Mesodermal cell (in vitro differentiated cells): ENCODE measurements around the gene NPS.

Experiments
- H3K27ac ChIP-seq: 2 replicates; pipeline ENCODE4 v1.7.0; 2013; ENCODE audit warnings: mild to moderate bottlenecking, low read depth, low read length, moderate library complexity; ENCODE audit not compliant: severe bottlenecking
- H3K36me3 ChIP-seq: 2 replicates; pipeline ENCODE4 v1.7.1; 2013; ENCODE audit warnings: mild to moderate bottlenecking, low read length, moderate library complexity; ENCODE audit not compliant: control insufficient read depth, insufficient read depth
- H3K4me1 ChIP-seq: one replicate; pipeline ENCODE4 v1.7.1; 2013; ENCODE audit warnings: mild to moderate bottlenecking, low read length; ENCODE audit not compliant: insufficient read depth, control insufficient read depth, poor library complexity, severe bottlenecking
- H3K4me3 ChIP-seq: 2 replicates; pipeline ENCODE4 v1.7.0; 2013; ENCODE audit warnings: low read length, control low read depth, mild to moderate bottlenecking; ENCODE audit not compliant: insufficient read depth, poor library complexity, severe bottlenecking; ENCODE audit errors: extremely low read depth
- H3K9me3 ChIP-seq: 2 replicates; pipeline ENCODE4 v1.7.1; 2013; ENCODE audit warnings: mild to moderate bottlenecking, low read length, moderate library complexity; ENCODE audit not compliant: control insufficient read depth
- WGBS, 2 experiments: methylation state at CpG; one replicate each; pipeline ENCODE4 v1.1.5; 2013; ENCODE audit warnings: missing lambda C conversion rate in 2 of 2; ENCODE audit not compliant: insufficient coverage in 2 of 2; 5-methylcytosine and 5-hydroxymethylcytosine counted together

The NPS gene

DNA sequence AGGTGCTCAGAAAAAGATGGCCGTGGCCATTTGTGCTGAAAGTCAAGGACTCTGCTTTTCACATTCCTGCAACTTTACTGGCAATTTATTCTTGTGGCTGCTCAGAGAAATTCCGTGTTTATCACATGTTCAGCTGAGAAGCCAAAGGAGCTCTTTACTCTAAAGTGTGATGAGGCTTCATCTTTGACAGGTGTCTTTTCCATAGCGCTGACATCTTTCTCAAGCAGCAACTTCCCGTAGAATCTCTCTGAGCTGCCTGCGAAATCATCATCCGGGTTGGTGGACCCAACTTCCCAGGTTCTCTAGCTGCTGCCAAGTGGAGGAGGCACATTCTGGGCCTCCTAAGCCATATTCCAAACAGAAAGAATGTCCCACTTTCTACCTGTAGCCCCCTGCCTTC, 16.9 kb upstream of the NPS start:
- Histone ChIP-seq H3K4me1 (no peaks in the 10 kb centered on the region), H3K4me3 (no peak overlapping the region), H3K36me3 (no peaks in the 10 kb centered on the region), H3K9me3 (no peaks in the 10 kb centered on the region), H3K27ac (no peak overlapping the region)
- WGBS, 2 experiments = 90 to 96% methylated on average over 5 to 6 of the region's 6 CpGs

DNA sequence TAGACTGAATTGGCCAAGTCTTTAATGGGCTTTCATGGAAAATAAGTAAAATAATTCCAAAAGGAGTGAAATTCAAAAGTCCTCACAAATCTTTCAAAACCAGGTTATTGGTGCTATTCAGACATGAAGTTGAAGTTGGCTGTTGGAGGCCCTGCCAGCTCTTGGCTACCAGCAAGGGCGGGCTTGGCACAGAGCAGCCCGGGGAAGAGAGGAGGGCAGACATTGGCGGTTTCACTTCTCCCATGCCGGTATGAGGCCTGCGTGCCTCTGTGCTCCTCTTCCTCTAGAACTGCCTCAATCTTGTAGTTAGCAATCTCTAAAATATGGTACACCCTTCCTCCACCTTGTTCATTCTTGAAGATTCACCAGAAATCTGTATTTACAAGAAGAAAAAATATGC, 16.4 kb upstream of the NPS start:
- H3K36me3 ChIP-seq = no peaks in the 10 kb centered on the region
- H3K4me1 ChIP-seq = no peaks in the 10 kb centered on the region
- H3K4me3 ChIP-seq = no peak overlapping the region
- WGBS, 2 experiments = 100% methylated on average over 5 of the region's 5 CpGs; no CpG with 5 or more reads in 1 of the 2 experiments
- H3K27ac ChIP-seq = no peak overlapping the region
- no peaks in the 10 kb centered on the region for H3K9me3 ChIP-seq

DNA sequence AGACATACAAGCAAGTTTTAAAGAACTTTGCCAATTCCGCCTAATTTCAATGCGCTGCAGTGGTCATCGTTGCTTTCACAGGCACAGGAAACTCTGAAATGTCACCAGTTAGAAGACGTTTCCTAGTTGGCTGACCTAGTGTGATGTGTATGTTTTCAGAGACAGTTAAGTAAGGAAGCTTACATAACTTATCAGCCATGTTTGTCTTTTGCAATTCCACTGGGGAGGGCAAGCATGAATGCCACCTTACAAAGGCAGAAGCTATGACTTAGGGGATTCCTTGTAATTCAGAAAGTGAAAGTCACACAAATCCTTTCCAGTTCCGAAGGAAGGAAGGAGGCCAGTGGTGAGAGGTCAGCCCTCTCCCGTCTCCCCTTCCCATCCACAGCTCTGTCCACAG, 15.0 kb upstream of the NPS start:
- no peak overlapping the region for H3K27ac ChIP-seq
- H3K4me3 ChIP-seq = no peak overlapping the region
- no peaks in the 10 kb centered on the region for H3K9me3 ChIP-seq
- no peaks in the 10 kb centered on the region for H3K36me3 ChIP-seq
- no peaks in the 10 kb centered on the region for H3K4me1 ChIP-seq
- 94% methylated on average over 3 to 4 of the region's 6 CpGs for WGBS, 2 experiments

DNA sequence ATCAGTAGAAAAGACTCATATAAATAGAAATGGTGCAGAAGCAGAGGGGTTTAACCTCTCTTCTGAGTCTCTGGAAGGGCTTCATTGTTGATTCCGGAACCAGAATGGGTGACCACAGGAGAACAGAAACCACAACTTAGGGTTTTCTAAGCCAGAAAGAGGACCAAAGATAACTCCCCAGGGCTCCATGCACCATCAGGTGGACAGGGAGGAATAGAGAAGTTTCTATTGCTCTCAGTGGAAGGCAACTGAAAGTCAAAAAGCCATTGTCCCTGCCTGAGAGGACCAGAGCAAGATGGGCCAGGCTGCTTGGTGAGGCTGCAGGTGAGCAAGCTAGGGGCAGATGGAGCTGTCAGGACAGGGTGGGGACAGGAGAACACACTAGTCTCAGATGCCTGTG, 14.6 kb upstream of the NPS start:
- 80 to 83% methylated on average over 1 of the region's 1 CpG for WGBS, 2 experiments
- Histone ChIP-seq H3K9me3 (no peaks in the 10 kb centered on the region), H3K4me3 (no peak overlapping the region), H3K4me1 (no peaks in the 10 kb centered on the region), H3K27ac (no peak overlapping the region), H3K36me3 (no peaks in the 10 kb centered on the region)

DNA sequence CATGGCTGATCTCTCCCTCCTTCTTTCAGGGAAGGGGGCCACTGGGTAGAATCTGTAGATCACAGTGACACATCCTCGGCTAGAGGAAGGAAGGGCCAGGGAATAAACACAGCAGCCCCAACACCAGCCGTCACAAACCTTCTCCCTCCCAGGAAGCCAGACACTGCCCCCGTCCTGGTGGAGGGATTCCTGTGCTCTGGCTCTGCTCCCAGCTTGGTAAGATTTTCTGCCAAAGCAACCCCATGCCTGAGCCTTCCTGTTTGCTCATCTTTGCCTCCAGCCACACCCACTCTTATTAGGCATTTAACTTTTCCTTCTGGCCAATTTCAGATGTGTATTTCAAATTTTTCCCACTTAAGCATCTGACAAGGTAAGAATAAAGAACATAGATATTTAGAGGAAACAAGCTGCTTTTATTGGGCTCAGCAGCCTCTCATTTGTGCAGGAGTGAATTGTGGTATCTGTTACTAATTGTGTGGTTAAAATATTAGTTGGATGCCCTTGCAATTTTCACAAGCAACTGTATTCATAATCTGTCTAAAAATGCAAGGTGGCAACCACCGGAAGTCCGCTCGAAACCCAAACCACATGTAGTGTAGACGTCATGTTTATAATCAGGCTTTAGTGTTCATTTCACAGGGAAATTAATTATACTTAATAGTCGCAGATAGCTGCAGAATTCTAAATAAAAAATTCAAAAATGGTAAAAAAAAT, 13.2 kb upstream of the NPS start:
- 72 to 75% methylated on average over 2 to 6 of the region's 8 CpGs for WGBS, 2 experiments
- Histone ChIP-seq H3K9me3 (no peaks in the 10 kb centered on the region), H3K36me3 (no peaks in the 10 kb centered on the region), H3K4me1 (no peaks in the 10 kb centered on the region), H3K4me3 (no peak overlapping the region), H3K27ac (no peak overlapping the region)

DNA sequence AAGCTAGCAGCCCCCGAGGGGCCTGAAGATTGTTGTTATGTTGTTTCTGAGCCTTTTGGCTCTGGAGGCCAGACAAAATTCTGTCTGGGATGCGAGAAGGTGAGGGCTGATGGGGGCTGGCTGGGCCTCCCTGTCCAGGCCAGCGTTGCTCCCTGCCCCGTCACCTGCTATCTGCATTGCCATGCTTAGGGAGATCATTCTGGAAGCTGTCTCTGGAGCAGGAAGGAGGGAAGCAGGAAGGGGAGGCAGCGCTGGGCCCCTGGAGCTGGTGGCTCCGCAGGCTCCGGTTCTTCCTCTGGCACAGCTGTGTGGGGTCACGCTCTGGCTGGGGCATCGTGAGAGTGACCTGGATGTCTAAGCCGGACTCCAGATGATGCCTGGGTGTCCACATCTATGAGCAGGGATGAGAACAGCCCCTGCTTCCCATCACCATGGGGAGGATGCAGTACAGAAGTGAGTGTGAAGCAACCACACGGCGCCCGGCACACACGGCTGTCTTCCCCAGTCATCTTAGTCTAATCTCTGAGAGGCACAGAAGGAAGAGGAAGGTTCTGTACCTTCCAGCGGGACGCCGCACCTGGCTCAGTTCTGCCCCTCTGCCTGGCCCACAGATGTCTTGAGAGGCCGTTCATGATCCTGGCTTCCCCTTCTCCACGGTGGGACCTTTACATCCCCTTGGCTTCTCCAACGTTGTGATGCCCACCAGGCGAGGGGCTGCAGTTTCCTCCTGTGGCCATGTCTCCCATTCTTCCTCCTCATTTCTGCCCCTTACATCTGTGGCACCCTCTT, 11.9 kb upstream of the NPS start:
- no peaks in the 10 kb centered on the region for H3K9me3 ChIP-seq
- WGBS, 2 experiments = 92 to 93% methylated on average over 16 to 17 of the region's 21 CpGs
- no peaks in the 10 kb centered on the region for H3K36me3 ChIP-seq
- no peak overlapping the region for H3K4me3 ChIP-seq
- no peaks in the 10 kb centered on the region for H3K4me1 ChIP-seq
- H3K27ac ChIP-seq = no peak overlapping the region

DNA sequence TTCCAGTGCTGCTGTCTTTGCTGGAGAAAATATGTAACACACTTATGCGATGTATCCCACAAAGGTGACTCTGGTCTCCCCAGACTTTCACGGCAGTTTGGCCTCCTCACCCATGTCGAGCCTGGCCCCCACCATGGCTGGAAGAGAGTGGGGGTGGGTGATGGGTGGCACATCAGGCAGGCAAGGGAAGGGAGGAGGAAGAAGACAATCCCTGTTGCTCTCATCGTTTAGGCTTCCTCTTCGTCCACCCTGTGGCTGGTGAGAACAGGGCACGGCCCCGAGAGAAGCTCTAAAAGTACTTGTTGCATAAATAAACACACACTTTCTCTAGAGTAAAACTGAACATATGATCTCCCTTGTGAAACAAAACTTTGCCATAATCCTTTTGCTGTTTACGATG, 11.2 kb upstream of the NPS start:
- WGBS, 2 experiments = 95 to 100% methylated on average over 4 to 7 of the region's 8 CpGs
- no peaks in the 10 kb centered on the region for H3K36me3 ChIP-seq
- no peaks in the 10 kb centered on the region for H3K9me3 ChIP-seq

DNA sequence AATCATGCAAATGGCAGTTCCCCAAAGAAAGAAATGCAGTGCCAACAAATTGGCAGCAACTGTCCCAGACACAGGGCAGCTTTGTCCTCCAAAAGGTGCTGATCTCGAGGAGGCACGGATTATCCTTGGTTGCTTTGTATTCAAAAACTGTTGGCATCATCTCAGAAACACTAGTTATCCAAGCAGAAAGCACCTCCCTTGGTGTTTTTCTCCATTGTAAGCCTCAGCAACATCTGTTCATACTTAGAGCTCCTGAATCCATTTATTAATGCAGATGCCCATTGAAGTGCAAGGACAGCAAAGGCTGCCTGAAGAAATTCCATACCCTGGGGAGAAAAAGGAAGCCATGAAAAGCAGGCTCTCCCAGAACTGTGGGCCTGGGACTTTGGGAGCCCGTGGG, 1.1 kb upstream of the NPS start:
- 83 to 88% methylated on average over 3 of the region's 3 CpGs for WGBS, 2 experiments
- Histone ChIP-seq H3K4me3 (no peak overlapping the region), H3K4me1 (no peaks in the 10 kb centered on the region), H3K36me3 (no peaks in the 10 kb centered on the region), H3K27ac (no peak overlapping the region), H3K9me3 (no peaks in the 10 kb centered on the region)

More for the DNA sequence above, 11.2 kb upstream of the NPS start:
- H3K27ac ChIP-seq = no peak overlapping the region
- no peaks in the 10 kb centered on the region for H3K4me1 ChIP-seq
- no peak overlapping the region for H3K4me3 ChIP-seq

DNA sequence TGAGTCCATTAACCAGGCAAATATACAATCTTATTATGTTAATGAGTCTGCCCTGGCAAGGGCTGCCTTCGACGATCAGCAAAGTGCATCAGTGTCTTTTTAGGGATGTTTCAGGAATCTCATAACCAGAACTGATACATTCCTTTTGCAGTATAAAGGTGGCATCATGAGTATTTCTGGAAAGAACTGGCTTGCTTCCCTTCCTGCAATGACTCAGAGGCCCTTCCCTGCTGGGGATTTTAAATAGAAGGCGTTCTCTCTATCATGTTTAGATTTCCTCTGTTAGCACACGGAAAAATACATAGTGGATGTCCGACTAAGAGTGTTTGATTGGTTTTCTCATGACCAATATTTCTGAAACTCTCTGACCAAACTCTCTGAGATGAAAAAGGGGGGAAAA, 1.8 kb downstream of the NPS start:
- no peaks in the 10 kb centered on the region for H3K36me3 ChIP-seq
- H3K27ac ChIP-seq = no peak overlapping the region
- no peak overlapping the region for H3K4me3 ChIP-seq
- no peaks in the 10 kb centered on the region for H3K9me3 ChIP-seq
- H3K4me1 ChIP-seq = no peaks in the 10 kb centered on the region
- no CpG with 5 or more reads among the region's 5 CpGs for WGBS, 2 experiments

DNA sequence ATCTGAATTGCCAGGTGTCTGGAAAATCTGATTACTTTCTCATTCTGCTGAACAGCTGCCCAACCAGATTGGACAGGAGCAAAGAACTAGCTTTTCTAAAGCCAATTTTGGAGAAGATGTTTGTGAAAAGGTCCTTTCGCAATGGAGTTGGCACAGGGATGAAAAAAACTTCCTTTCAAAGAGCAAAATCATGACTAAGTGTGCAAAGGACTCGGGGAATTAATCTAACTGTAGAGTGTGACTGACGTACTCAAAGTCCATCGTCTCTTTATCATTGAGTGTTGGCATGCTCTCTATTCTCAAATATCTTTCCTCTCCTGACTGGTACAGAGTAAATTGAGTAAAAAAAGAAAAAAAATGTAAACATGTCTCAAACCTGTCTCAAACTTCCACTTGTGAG, 3.3 kb downstream of the NPS start:
- Histone ChIP-seq H3K9me3 (no peaks in the 10 kb centered on the region), H3K36me3 (no peaks in the 10 kb centered on the region), H3K4me3 (no peak overlapping the region), H3K4me1 (no peaks in the 10 kb centered on the region), H3K27ac (no peak overlapping the region)
- WGBS, 2 experiments = 83 to 90% methylated on average over 1 to 3 of the region's 4 CpGs

DNA sequence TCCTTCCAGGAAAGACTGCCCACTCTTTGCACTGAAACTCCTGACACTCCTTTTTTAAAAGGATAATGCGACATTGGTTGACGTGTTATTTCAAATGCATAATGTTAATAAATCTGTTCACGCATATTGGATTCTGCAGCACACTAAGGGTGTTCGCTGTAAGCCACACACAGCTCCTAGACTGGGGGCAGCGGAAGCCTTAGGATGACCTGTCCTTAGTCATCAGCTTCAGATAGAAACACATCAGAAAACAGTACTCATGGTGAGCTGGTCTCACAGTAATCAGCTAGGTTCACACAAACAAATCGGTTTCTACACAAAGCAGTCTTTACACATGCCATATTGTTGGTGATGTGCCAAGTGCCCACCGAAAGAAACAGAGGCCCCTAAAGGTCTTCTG, 4.3 kb downstream of the NPS start:
- no peaks in the 10 kb centered on the region for H3K36me3 ChIP-seq
- no peaks in the 10 kb centered on the region for H3K9me3 ChIP-seq
- H3K4me1 ChIP-seq = no peaks in the 10 kb centered on the region
- no peak overlapping the region for H3K4me3 ChIP-seq
- no peak overlapping the region for H3K27ac ChIP-seq
- 81 to 90% methylated on average over 4 to 7 of the region's 7 CpGs for WGBS, 2 experiments
